ENCODE measurements around the gene FOXA3. TPM values are rescaled to one million over a fixed set of nuclear protein-coding genes. Genes with fewer than 3 reads are reported as not detected.

Gene FOXA3
- total and polyA plus RNA-seq, 2 of the 4 experiments (the other 2 are of a cell fraction) = not detected

DNA sequence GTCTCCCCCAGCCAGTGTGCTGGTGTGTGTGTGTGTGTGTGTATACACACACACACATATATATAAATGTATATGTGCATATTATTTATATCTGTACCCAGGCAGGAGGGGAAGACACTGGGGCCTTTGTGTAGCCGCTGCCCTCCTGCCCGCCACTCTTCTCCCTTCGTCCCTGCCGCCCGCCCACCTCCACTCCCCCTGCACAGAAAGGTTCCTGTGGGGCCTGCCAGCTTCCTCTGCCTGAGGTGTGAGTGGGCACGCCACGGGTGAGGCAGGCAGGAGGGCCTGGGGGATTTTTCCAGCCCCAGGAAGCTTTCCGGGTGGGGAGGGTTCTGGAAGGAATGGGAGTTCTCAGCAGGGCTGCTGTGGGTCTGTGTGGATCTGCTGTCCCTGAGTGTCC, 14.9 kb downstream of the FOXA3 start:
- Histone ChIP-seq H3K27ac (ENCODE audit: insufficient read depth, low read length) (no peak overlapping the region), H3K79me1 (ENCODE audit: low read depth in 1 of 2, low read length in 2 of 2) (peaks cover 8 to 9% of the 10 kb centered on the region in 2 experiments), H2BK15ac (ENCODE audit: low read depth, low read length) (no peak overlapping the region), H3K23ac (ENCODE audit: low read depth, low read length) (no peak overlapping the region), H2BK20ac (ENCODE audit: low read depth, low read length) (no peak overlapping the region), H3K9me1 (ENCODE audit: insufficient read depth, low read length) (no peaks in the 10 kb centered on the region), H2BK5ac (ENCODE audit: low read depth, low read length, poor library complexity, severe bottlenecking) (no peak overlapping the region), H3K56ac (ENCODE audit: extremely low read depth, insufficient read depth, low read length) (no peak overlapping the region), H3K4ac (ENCODE audit: low read depth, low read length) (no peak overlapping the region), H3K4me3 (ENCODE audit: insufficient read depth, low read depth, low read length) (no peak overlapping the region), H3K18ac (ENCODE audit: low read depth, low read length) (no peak overlapping the region), H3K9me3 (ENCODE audit: control insufficient read depth, insufficient read depth, low read length) (no peaks in the 10 kb centered on the region), H2AK9ac (replicated peaks; ENCODE audit: low read depth, low read length, poor library complexity) (no peak overlapping the region), H4K5ac (ENCODE audit: low read depth, low read length) (no peak overlapping the region), H3K27me3 (ENCODE audit: control insufficient read depth, insufficient read depth, low read length) (peaks cover 13% of the 10 kb centered on the region; the same call in 1 of the 2 replicates), H3K4me1 (ENCODE audit: control insufficient read depth, insufficient read depth, low read length) (peaks cover 6% of the 10 kb centered on the region; the same call in 1 of the 2 replicates), H2AFZ (replicated peaks; ENCODE audit: low read length, poor library complexity) (peak overlapping the region; percentile 34), H4K20me1 (ENCODE audit: insufficient read depth, low read length) (peaks cover 6% of the 10 kb centered on the region), H3K4me2 (ENCODE audit: low read depth, low read length) (no peak overlapping the region), H3K9ac (ENCODE audit: low read depth, low read length) (no peak overlapping the region), H4K8ac (ENCODE audit: low read depth in 2 of 2, low read length in 2 of 2) (no peak overlapping the region), H2BK120ac (ENCODE audit: low read depth, low read length) (no peak overlapping the region), H2AK5ac (ENCODE audit: low read depth, low read length) (no peak overlapping the region), H4K91ac (ENCODE audit: insufficient read depth, low read depth, low read length) (no peak overlapping the region), H3K36me3 (ENCODE audit: control insufficient read depth, insufficient read depth, low read length) (peaks cover 3% of the 10 kb centered on the region; the same call in 1 of the 2 replicates), H3K14ac (replicated peaks; ENCODE audit: low read depth, low read length) (no peak overlapping the region)
- dilution Hi-C loops (cut with HindIII; ENCODE audit: low sequenced_read_pairs, unreplicated experiment) (no loop called here), intact Hi-C loops (cut with micrococcal nuclease) (no loop called here), in situ Hi-C loops (cut with MboI; ENCODE audit: low sequenced_read_pairs) (no loop called here)
- ChIA-PET CTCF (no interaction called here), POLR2A (ENCODE audit: unreplicated experiment) (no interaction called here)
- DNase-seq (no peak), ATAC-seq (ENCODE audit: low read depth) (no peak)
- WGBS, 2 experiments (ENCODE audit: extremely low coverage in 2 of 2, insufficient read length in 1 of 2) = no CpG with 5 or more reads among the region's 8 CpGs
- BruUV-seq (replicated peaks) = no TSS peak
- TF ChIP-seq SMC3 (IDR thresholded peaks at IDR 0.05; ENCODE audit: low read depth, low read length) (no peak), RCOR1 (IDR thresholded peaks at IDR 0.05; ENCODE audit: insufficient replicate concordance, low read length) (no peak), BHLHE40 (IDR thresholded peaks at IDR 0.05; ENCODE audit: low read depth, low read length) (no peak), RAD21 (IDR thresholded peaks at IDR 0.05; ENCODE audit: low read length) (no peak), NFE2L2 (IDR thresholded peaks at IDR 0.05; ENCODE audit: low read depth, low read length) (no peak), CHD1 (IDR thresholded peaks at IDR 0.05; ENCODE audit: low read depth, low read length) (no peak), MXI1 (IDR thresholded peaks at IDR 0.05; ENCODE audit: borderline replicate concordance, low read depth, low read length) (no peak), FOS (IDR thresholded peaks at IDR 0.05; ENCODE audit: low read depth, low read length) (no peak), MAFK (IDR thresholded peaks at IDR 0.05; ENCODE audit: low read depth, low read length) (no peak), POLR2A (IDR thresholded peaks at IDR 0.05; ENCODE audit: low read depth, low read length) (no peak)
- TF ChIP-seq, protein P1, sequence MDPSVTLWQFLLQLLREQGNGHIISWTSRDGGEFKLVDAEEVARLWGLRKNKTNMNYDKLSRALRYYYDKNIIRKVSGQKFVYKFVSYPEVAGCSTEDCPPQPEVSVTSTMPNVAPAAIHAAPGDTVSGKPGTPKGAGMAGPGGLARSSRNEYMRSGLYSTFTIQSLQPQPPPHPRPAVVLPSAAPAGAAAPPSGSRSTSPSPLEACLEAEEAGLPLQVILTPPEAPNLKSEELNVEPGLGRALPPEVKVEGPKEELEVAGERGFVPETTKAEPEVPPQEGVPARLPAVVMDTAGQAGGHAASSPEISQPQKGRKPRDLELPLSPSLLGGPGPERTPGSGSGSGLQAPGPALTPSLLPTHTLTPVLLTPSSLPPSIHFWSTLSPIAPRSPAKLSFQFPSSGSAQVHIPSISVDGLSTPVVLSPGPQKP (IDR thresholded peaks at IDR 0.05; ENCODE audit: borderline replicate concordance, low read depth, low read length) = no peak
- TF ChIP-seq, protein P2, sequence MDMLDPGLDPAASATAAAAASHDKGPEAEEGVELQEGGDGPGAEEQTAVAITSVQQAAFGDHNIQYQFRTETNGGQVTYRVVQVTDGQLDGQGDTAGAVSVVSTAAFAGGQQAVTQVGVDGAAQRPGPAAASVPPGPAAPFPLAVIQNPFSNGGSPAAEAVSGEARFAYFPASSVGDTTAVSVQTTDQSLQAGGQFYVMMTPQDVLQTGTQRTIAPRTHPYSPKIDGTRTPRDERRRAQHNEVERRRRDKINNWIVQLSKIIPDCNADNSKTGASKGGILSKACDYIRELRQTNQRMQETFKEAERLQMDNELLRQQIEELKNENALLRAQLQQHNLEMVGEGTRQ (IDR thresholded peaks at IDR 0.05; ENCODE audit: low read depth, low read length) = no peak
- TF ChIP-seq, protein P3, sequence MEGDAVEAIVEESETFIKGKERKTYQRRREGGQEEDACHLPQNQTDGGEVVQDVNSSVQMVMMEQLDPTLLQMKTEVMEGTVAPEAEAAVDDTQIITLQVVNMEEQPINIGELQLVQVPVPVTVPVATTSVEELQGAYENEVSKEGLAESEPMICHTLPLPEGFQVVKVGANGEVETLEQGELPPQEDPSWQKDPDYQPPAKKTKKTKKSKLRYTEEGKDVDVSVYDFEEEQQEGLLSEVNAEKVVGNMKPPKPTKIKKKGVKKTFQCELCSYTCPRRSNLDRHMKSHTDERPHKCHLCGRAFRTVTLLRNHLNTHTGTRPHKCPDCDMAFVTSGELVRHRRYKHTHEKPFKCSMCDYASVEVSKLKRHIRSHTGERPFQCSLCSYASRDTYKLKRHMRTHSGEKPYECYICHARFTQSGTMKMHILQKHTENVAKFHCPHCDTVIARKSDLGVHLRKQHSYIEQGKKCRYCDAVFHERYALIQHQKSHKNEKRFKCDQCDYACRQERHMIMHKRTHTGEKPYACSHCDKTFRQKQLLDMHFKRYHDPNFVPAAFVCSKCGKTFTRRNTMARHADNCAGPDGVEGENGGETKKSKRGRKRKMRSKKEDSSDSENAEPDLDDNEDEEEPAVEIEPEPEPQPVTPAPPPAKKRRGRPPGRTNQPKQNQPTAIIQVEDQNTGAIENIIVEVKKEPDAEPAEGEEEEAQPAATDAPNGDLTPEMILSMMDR (conservative IDR thresholded peaks at IDR 0.05; ENCODE audit: low read depth, low read length) = no peak

All from IMR-90 (cell line).